Measurements from ENCODE around the gene CDT1.
"Not testable (repeated sequence)": the region's sequence is repeated elsewhere in the genome, so short reads cannot be mapped to it uniquely, and the experiment has no call there.

CDT1 gene

GRCh38 chr16:88769617-88770460, 33.8 kb upstream of the CDT1 start:
- DNase-seq: no peak

GRCh38 chr16:88770461-88771293, 32.9 kb upstream of the CDT1 start:
- no peak for DNase-seq

- DNase-seq: no peak
These were observed 32.3 kb upstream of the CDT1 start for GRCh38 chr16:88771294-88771772.

- not testable (repeated sequence) for DNase-seq
These were observed 31.8 kb upstream of the CDT1 start for GRCh38 chr16:88771781-88772180.

- no peak for DNase-seq
These were observed 30.4 kb upstream of the CDT1 start for GRCh38 chr16:88772871-88773811.

GRCh38 chr16:88773812-88774291, 29.7 kb upstream of the CDT1 start:
- no peak for DNase-seq

- no peak for DNase-seq
These were observed 28.8 kb upstream of the CDT1 start for GRCh38 chr16:88774544-88775393.

GRCh38 chr16:88775825-88776224, 27.8 kb upstream of the CDT1 start:
- DNase-seq: no peak

- no peak for DNase-seq
These were observed 25.9 kb upstream of the CDT1 start for GRCh38 chr16:88777471-88778270.

GRCh38 chr16:88778271-88778525, 25.4 kb upstream of the CDT1 start:
- DNase-seq: no peak

- DNase-seq: no peak
These were observed 25.0 kb upstream of the CDT1 start for GRCh38 chr16:88778541-88779065.

- no peak for DNase-seq
These were observed 24.0 kb upstream of the CDT1 start for GRCh38 chr16:88779406-88780141.

- DNase-seq: no peak
These were observed 23.2 kb upstream of the CDT1 start for GRCh38 chr16:88780142-88781062.

GRCh38 chr16:88781140-88782077, 22.2 kb upstream of the CDT1 start:
- DNase-seq: peak; percentile 72

GRCh38 chr16:88782454-88783390, 20.9 kb upstream of the CDT1 start:
- DNase-seq: peak; percentile 75

- DNase-seq: no peak
These were observed 20.1 kb upstream of the CDT1 start for GRCh38 chr16:88783391-88784073.
